ENCODE data around the gene TRIM73.
"Not testable (repeated sequence)": the region's sequence is repeated elsewhere in the genome, so short reads cannot be mapped to it uniquely, and the experiment has no call there.

TRIM73 gene

DNA sequence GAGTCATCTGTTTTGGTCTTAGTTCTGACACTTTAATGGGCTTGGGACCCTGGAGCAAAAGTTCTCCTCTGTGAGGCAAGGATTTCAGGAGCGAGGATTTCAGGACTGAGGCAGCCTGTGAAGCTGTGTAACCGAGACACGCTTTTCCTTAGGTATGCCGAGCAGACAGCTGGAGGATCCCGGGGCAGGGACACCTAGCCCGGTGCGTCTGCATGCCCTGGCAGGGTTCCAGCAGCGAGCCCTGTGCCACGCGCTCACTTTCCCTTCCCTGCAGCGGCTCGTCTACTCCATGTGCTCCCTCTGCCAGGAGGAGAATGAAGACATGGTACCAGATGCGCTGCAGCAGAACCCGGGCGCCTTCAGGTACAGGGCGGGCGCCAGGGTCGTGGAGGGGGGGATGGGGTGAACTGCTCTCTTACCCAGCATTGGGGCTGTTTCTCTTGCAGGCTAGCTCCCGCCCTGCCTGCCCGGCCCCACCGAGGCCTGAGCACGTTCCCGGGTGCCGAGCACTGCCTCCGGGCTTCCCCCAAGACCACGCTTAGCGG, 20.5 kb downstream of the TRIM73 start:
- DNase-seq, result not testable (repeated sequence)

DNA sequence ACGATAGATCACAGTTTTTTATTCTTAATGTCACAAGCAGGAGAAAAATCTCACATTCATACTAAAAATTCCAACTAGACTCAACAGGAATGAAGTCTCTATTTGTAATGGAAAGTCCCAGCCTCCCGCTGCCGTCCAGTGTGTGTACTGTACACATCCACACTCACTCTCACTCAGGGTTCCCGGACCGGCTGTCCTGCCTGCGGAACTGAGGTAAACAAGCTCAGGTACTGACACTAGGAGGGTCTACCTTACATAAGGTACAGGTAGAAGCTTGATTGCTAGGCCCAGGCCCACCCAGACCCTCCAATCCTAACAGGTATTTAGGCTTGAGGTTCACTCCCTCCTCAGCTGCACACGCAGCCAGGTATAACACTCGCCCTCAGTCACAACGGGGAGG, 21.4 kb downstream of the TRIM73 start:
- DNase-seq, result not testable (repeated sequence)

DNA sequence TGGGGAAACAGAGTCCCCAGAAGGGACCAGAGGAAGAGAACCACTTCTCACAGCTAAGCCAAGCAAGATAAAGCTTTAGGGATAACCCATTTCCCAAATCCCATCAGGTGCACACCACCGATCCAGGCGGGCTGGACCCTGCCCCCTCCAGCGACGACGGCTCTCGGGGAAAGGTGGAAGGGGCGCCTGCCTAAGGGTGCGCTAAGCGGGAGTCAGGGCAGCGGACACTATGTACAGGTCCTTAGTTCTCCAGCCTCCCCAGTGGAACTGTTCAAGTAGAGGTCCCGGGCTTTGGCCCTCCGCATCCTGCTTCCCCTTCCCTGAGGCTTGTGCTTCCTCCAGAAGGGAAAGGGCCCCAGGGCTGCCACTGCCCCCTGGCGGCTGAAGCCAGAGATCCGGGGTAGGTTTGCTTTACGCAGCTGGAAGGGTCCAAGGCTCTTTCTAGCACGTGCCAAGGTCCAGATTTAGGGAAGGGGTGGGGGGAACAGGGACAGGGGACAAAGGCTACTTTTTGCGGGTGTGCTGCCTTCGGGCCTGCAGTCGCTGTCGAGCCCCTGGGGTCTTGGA, 22.9 kb downstream of the TRIM73 start:
- DNase-seq, result not testable (repeated sequence)

DNA sequence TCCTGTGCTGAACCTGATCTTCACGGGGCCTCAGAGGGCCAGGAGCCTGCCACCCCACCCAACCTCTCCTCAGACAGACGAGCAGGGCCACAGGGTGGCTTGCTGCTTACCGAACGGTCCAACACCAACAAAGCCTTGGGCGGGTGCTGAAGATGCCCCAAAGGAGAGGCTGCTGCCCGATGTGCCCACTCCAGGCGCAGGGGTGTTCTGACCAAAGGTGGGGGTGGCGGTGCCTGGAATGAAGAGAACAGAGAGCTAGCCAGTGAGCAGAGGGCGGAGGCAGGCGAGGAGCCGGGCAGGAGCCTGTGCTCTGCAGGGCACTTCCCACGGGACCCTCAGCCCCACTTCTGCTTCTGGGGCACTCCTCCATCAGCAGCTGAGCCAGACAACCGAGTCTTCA, 23.8 kb downstream of the TRIM73 start:
- DNase-seq, result not testable (repeated sequence)

DNA sequence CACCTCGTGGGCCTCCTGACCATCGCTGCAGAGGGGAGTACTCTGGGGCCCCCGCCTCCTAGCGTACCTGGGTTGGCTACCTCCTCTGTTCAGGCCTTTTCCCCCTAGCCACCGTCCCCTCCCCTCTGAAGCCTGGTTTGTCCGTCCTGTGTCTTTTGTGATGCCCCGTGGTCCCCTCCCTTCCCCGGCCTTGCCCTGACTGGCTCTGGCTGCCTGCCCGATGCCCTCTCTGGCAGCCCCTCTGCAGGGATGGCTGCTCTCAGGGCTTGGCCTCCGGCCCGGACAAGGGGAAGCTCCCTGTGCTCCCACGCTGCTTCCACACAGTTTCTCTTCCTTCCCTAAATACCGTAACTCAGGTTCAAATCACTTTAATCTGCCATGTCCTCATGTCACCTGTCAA, 24.3 kb downstream of the TRIM73 start:
- DNase-seq, result not testable (repeated sequence)

DNA sequence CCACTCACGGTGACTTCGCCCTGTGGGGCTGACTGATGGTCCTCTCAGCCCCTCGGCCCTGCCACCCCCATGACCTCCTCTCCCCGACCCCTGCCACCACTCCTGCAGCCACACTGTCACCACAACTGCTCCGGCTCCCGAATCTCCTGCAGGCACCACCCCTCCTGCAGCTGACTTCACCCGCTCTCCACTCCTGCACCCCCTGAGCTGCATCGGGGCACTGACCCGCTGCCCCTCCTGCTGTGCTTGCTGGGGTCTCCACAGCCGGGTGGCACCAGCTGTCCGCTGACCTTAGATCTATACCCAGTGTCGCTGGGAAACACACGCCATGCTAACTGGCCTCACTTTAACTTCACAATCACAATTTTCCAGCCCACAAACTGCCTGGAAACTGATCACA, 24.7 kb downstream of the TRIM73 start:
- not testable (repeated sequence) for DNase-seq

DNA sequence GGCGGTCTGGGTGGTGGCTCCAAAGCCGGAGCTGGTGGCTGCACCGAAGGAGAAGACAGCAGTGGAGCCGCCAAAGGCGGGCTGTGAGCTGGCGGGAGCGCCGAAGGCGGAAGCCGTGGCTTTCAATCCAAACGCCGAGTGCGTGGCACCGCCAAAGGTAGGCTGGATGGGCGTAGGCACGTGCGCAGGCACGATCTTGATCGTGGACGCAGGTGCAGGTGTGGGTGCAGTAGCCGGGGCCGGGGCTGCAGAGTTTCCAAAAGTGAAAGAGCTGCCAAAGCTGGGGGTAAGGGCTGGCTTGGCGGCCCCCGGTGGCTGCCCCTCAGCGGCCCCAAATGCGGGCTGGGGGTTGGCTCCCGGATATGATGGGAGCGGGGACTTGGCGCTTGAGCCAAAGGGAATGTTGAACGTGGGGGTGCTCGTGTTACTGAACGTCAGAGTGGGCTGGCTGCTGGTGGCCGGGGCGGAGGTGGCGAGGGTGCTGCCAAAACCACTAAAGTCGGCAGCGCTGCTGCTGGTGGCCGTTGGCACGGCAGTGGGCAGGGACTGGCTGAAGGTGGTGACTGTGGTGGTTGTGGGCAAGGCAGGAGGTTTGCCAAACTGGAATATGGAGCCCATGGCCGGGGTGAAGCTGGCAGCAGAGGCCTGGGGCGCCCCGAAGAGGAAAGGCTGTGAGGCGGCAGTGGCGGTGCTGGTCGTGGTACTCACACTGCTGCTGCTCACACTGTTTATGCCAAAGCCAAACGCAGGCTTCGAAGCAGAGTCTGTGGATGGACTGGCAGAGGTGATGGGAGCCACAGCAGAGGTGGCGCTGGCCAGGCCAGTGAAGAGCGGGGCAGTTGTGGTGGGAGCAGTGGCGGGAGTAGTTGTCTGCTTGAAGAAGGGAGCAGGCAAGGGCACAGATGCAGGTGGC, 26.6 kb downstream of the TRIM73 start:
- DNase-seq, result not testable (repeated sequence)

DNA sequence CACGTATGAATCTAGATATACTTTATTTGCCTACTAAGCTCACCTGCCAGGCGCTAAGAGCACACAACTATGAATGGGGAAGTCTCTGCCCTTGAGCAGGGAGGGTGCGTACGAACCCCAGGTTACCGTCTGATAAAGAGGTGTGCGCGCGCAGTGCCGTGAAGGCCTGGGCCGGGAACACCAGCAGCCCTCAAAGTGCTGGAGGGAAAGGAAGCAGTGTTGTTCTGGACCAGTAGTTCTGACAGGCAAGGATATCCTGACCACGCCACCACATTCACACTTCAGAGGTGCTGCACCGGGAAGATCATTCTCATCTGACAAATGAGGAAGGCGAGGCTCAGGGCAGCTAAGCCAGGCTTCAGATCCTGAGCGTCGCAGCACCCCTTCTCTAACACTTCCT, 28.1 kb downstream of the TRIM73 start:
- DNase-seq, result not testable (repeated sequence)

DNA sequence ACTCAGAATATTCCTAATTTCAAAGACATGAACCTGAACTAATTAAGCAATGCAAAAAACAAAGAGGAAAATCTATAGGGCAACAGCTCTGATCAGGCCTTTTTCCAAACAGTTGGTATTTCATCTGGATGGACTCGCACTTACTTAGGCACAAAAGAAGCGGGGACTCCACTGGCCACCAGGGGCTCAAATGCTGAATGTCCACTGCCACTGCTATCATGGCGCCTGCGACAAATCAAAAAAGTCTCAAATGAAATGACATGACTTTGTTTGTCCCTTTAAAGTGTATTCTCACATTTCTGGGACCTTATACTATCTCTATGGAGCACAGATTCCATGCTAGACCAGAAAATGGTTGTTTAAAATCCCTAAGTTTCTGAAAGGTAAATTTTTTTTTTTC, 43.6 kb downstream of the TRIM73 start:
- not testable (repeated sequence) for DNase-seq

DNA sequence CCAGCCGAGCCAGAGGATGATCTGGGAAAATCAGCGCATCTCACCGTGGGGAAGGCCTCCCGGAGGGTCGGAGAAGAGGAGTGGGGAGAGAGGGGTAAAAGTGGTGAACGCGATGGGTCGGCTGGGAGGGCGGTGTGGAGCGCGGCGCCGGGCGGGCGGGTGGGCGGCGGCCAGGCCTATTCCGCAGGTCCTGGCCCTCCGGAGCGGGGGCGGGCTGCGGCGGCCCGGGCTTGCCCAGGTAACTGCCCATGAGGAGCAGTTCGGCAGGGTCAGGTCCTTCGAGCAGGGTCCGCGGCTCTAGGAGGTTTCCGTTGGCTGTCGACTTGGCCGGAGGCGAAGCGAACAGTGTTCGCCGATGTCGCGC, 46.7 kb downstream of the TRIM73 start:
- not testable (repeated sequence) for DNase-seq

DNA sequence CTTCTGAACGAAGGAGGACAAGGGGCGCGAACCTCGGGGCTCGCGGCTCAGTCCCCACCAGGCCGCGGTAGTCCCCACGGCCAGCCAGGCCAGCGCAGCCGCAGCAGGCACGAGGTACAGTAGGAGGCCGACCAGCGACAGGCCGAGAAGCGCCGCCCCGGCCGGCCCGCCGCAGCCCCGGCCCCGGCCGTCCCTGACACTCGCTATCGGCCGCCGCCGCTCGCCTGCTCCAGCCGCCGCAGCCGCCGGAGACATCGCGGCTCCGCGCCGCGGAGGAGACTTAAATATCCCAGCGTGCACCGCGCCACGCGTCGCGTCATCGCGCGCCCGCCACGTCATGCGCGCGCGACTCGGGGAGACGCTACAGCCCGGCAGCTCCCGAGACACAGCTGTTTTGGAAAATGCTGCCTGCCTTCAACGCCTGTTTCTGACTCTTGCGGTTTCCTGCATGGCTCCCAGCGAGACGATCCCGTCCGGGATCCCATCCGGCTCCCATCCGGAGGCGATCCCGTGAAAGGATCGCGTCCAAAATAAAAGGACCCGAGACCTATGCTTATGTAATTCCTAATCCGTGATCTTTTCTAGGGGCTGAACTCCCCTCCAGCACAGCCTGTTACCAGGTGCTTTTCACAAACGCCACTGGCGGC, 47.2 kb downstream of the TRIM73 start:
- peak; percentile 19 for DNase-seq

DNA sequence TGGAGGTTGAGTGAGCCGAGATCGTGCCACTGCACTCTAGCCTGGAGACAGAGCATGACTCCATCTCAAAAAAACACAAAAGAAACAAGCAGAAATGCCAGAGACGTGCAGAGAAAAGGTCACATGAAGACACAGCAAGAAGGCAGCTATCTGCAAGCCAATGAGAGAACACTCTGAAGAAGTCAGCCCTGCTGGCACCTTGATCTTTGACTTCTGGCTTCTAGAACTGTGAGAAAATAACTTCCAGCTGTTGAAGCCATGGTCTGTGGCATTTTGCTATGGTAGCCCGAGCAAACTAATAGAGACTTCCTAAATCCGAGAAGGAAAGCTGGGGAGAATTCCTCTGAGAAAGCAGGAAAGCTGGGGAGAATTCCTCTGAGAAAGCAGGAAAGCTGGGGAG, 54.5 kb downstream of the TRIM73 start:
- not testable (repeated sequence) for DNase-seq

DNA sequence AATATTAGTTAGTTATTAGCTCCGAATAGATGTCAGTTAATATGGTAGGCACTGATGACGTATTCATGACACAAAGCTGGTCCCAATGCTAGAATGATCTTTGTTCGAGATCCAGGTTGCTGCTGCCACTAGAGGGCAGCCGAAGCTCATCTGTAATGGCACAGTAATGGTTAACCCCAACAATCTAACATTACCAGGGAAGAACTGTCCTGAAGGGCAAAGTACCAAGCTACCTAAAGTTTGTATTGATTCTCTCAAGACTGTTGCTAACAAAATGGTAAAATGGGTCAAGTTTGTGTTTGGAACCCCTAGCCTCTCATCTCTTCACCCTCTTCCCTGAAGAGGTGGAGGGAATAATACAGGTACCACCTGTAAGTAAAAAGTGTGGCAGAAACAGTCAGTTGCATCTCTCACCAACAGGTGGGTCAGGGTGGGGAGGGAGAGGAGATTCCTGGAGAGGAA, 57.1 kb downstream of the TRIM73 start:
- not testable (repeated sequence) for DNase-seq
